Suprapubic skin (tissue), 4 donors: Measurements from ENCODE around the gene RAB43.

Experiments used
- CTCF ChIP-seq, 2 donors: fragments of 200-600 bp in 1 of 2; fragments of 450-650 bp in 1 of 2; sonication (generic) in 1 of 2; IDR thresholded peaks; one replicate each; pipeline ENCODE4 v1.5.1; 2016 to 2019; ENCODE audit warnings: antibody characterized with exemption in 2 of 2, mild to moderate bottlenecking in 1 of 2, moderate library complexity in 1 of 2
- EP300 ChIP-seq: sonication (generic); formaldehyde crosslinking; IDR thresholded peaks from one replicate; pipeline ENCODE4 v1.6.1; 2017; ENCODE audit warnings: antibody characterized with exemption
- POLR2A ChIP-seq, 2 donors: fragments of 450-650 bp; IDR thresholded peaks; one replicate each; pipeline ENCODE4 v1.6.1; 2017; ENCODE audit warnings: antibody characterized with exemption in 2 of 2, mild to moderate bottlenecking in 2 of 2, moderate library complexity in 2 of 2
- POLR2AphosphoS5 ChIP-seq, 3 donors: sonication (generic); formaldehyde crosslinking; IDR thresholded peaks; one replicate each; pipeline ENCODE4 v1.6.1; 2017; ENCODE audit warnings: antibody characterized with exemption in 3 of 3

- TF ChIP-seq CTCF (IDR thresholded peaks at IDR 0.05) = no peak
- TF ChIP-seq EP300 = no peak
- no peak for TF ChIP-seq POLR2A (IDR thresholded peaks at IDR 0.05)
- TF ChIP-seq POLR2AphosphoS5 (IDR thresholded peaks at IDR 0.05) = no peak
Observed at GRCh38 chr3:129118745-129119144, 2.9 kb downstream of the RAB43 start.
